WERI-Rb-1 (cell line): ENCODE measurements around the gene HIPK2.

Experiments
- DNase-seq: peaks from one replicate; pipeline ENCODE4 v3.0.0-alpha.2; 2020
- H3K27ac ChIP-seq: fragments of 250-450 bp; sonication (Bioruptor Pico); 2 replicates; pipeline ENCODE4 v1.5.1; 2020; ENCODE audit warnings: mild to moderate bottlenecking, moderate library complexity
- H3K27me3 ChIP-seq: fragments of 250-450 bp; sonication (Bioruptor Pico); 2 replicates; pipeline ENCODE4 v1.5.1; 2021; ENCODE audit warnings: mild to moderate bottlenecking, low read depth, moderate library complexity; ENCODE audit not compliant: insufficient read depth, severe bottlenecking
- H3K36me3 ChIP-seq: fragments of 250-450 bp; sonication (Bioruptor Pico); 2 replicates; pipeline ENCODE4 v1.5.1; 2020; ENCODE audit warnings: mild to moderate bottlenecking, moderate library complexity
- H3K4me3 ChIP-seq: 2 replicates; pipeline ENCODE4 v1.5.1; 2011; ENCODE audit warnings: low read depth, mild to moderate bottlenecking, control low read depth, low read length
- H3K9me3 ChIP-seq: fragments of 250-450 bp; sonication (Bioruptor Pico); 2 replicates; pipeline ENCODE4 v1.5.1; 2021; ENCODE audit warnings: mild to moderate bottlenecking, moderate library complexity; ENCODE audit not compliant: severe bottlenecking
- CTCF ChIP-seq: IDR thresholded peaks from 2 replicates; pipeline ENCODE4 v1.5.1; 2011; ENCODE audit warnings: low read depth, mild to moderate bottlenecking, control low read depth, inconsistent platforms, low read length

HIPK2 gene

GRCh38 chr7:139634087-139634486 is 143.7 kb downstream of the HIPK2 start:
- TF ChIP-seq CTCF = no peak
- DNase-seq = no peak
- peaks cover 42% of the 10 kb centered on the region for H3K36me3 ChIP-seq
- H3K27ac ChIP-seq = no peak overlapping the region
- H3K9me3 ChIP-seq = no peaks in the 10 kb centered on the region
- H3K27me3 ChIP-seq = no peaks in the 10 kb centered on the region
- no peak overlapping the region for H3K4me3 ChIP-seq

- no peak for DNase-seq
- Histone ChIP-seq H3K4me3 (no peak overlapping the region), H3K9me3 (no peaks in the 10 kb centered on the region), H3K36me3 (peaks cover 55% of the 10 kb centered on the region), H3K27me3 (no peaks in the 10 kb centered on the region), H3K27ac (no peak overlapping the region)
- TF ChIP-seq CTCF = no peak
Measured at GRCh38 chr7:139631520-139632031, 146.2 kb downstream of the HIPK2 start.

GRCh38 chr7:139630643-139631519 is 146.9 kb downstream of the HIPK2 start:
- H3K4me3 ChIP-seq = no peak overlapping the region
- peaks cover 61% of the 10 kb centered on the region for H3K36me3 ChIP-seq
- no peak for TF ChIP-seq CTCF
- no peaks in the 10 kb centered on the region for H3K27me3 ChIP-seq
- no peak for DNase-seq
- H3K27ac ChIP-seq = no peak overlapping the region
- no peaks in the 10 kb centered on the region for H3K9me3 ChIP-seq

GRCh38 chr7:139629392-139630082 is 148.3 kb downstream of the HIPK2 start:
- Histone ChIP-seq H3K36me3 (peaks cover 73% of the 10 kb centered on the region), H3K4me3 (no peak overlapping the region), H3K27me3 (no peaks in the 10 kb centered on the region), H3K9me3 (no peaks in the 10 kb centered on the region), H3K27ac (no peak overlapping the region)
- TF ChIP-seq CTCF = no peak
- no peak for DNase-seq

GRCh38 chr7:139627831-139628230 is 150.0 kb downstream of the HIPK2 start:
- TF ChIP-seq CTCF = no peak

More at GRCh38 chr7:139627831-139628230, 150.0 kb downstream of the HIPK2 start:
- Histone ChIP-seq H3K9me3 (no peaks in the 10 kb centered on the region), H3K36me3 (peaks cover 79% of the 10 kb centered on the region), H3K27ac (no peak overlapping the region), H3K27me3 (no peaks in the 10 kb centered on the region), H3K4me3 (no peak overlapping the region)
- DNase-seq = no peak
